Stimulated activated CD4-positive, alpha-beta T cell treated with anti-CD3 and anti-CD28 coated beads, Interleukin-1b, Interleukin-23, amount 100 ng/mL, for 24 hours (primary cell): ENCODE data around the gene NRTN.
"Not testable (repeated sequence)": the region's sequence is repeated elsewhere in the genome, so short reads cannot be mapped to it uniquely, and the experiment has no call there.

Source experiments
- DNase-seq, 4 experiments: peaks; one replicate each; pipeline ENCODE4 v3.0.0-alpha.2; 2020; ENCODE audit warnings: low read depth in 4 of 4, low spot score in 1 of 4

Gene NRTN

DNA sequence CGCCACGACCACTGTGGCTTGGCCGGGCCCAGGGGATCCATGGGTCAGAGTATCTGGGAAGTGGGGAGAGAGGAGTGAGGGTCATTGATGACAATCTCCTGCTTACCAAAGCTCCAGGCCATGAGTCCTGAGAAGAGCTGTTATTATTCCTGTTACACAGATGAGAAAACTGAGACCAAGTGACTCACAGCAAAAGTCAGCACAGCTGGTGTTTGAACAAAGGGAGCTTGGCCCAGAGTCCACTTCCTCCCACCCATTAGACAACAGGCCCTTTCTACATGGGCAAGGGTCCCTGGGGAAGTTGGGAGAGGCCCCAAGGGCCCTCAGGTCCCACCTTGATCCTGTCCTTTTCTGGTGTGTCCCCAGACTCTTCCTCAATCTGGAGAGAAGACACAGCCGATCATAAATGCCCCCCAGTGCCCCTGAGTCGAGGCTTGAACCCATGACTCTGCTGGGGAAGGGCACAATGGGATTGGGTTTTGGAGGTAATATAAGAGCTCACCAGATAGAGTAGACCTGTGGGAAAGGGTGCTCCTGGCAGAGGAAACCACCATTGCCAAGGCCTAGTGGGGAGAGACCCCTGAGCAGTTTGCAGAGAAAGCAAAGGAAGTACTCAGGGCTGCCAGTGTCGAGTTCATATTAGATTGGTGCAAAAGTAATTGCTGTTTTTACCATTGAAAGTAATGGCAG lies 27.8 kb downstream of the NRTN start:
- DNase-seq = no peak

GRCh38 chr19:5837761-5838352 lies 33.0 kb downstream of the NRTN start:
- no peak for DNase-seq

DNA sequence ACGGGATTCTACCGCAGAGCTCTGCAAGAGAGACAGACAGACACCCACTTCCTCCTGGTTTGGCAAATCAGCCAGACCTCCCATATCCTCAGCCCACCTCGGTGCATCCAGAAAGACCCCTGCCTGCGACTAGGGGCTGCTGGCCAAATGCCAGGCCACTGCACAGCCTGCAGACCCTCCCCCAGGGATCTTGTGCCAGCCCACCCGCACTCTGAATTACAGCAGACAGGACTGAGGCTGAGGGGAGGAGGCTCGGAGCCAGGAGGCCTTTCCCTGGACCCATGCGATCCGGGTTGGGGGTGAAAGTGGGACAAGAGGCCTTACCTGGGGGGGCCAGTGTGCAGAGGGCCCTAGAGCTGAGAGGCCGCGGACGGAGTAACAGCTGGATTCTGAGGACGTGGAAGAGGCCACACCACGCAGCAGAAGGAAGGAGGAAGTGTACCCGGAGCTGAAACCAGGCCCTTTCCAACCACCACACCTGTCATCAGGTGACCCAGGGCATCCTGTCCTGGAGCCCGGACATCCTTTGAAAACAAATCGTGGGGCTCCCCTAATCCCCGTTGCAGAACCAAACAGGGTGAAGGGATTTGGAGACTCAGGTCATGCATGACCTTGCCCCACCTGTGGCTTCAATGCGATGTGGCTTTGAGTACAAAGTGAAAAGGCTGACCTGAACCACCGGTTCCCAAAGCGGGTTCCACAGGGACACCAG lies 33.6 kb downstream of the NRTN start:
- DNase-seq = no peak

DNA sequence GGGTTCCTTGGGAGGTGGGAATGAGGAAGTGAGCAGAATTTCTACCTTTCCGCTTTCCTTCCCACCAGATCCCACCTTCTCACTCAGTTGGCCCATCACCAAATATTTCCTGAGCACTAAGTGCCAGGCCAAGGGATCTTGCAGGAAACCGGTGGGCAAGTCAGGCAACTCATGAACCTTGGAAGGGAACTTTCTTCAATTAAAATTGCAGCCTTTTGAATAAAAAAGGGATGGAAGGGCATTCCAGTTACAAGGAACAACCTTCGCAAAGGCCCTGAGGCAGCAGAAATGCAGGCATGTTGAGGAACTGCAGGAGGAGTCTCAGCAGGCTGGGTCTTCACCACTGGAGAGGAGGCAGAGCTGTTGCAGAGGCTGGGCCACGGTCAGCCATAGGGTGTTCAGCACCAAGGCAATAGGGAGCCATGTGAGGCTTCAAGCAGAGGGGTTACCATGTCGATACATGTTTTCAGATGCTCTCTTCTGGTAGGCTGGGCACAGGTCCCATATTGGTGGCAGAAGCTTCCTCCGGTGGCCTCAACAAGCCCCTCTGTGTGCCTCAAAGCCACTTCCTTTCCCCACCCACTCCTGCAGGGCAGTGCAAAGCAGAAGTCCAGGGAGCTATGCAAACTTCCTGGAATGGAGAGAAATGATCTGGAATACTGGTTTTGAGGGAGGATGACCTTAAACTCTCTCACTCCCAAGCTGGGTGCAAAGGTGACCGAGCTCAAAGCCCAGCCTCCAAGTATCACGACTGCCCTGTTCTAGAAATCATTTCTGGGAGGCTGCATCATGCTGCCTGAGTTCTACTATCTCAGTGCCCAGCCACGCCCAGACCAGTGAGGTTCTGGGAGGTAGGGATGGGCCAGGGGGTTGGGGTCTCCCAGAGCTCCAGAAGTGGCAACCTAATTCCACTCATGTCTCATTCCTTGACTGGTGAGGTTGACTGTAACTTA lies 34.5 kb downstream of the NRTN start, which contains the start of gene FUT6:
Gene FUT6 (minus strand): TSS at position 638 of the 953 bp plus-strand sequence. CDS start 7,135 bp downstream, outside the sequence.
- no peak for DNase-seq

GRCh38 chr19:5841735-5842111 lies 36.9 kb downstream of the NRTN start:
- DNase-seq = not testable (repeated sequence)

DNA sequence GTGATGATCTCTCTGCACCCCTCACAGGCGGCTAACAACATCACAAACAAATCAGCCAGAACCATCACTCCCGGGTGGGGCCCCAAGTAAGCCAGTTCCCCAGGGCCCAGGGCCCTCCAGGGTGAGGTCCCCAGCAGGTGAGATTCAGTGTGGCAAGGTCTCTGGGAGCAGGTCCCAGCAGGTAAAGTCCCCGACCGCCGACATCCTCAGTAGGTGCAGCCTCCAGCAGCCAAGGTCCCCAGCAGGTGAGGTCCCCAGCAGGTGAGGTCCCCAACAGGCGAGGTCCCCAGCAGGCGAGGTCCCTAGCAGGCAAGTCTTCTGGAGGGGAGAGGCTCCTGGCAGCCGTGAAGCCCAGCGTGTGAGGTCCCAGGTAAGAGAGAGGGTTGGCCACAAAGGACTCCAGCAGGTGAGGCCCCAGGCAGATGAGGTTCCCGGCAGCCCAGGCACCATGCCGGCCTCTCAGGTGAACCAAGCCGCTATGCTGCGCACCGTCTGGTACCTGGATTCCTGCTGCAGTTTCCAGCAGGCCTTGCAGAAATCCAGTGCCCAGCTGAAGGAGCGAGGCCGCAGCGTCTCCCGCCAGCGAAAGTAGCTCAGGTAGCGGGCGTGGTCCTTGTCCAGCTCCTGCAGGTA lies 38.5 kb downstream of the NRTN start:
- no peak for DNase-seq

GRCh38 chr19:5844456-5845433 lies 39.9 kb downstream of the NRTN start:
- DNase-seq = no peak

DNA sequence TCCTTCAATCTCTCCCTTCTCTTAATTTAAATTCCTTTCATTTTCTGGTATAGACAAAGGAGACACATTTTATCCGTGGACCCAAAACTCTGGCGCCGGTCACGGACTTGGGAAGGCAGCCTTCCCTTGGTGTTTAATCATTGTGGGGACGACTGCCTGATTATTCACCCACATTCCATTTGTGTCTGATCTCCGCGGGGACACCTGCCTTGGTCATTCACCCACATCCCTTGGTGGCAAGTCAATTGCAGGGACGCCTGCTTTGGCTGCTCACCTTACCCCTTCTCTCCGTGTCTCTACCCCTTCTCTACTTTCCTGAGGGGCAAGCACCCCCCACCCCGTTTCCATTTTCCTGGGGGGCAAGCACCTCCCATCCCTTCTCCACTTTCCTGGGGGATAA lies 43.0 kb downstream of the NRTN start:
- not testable (repeated sequence) for DNase-seq

DNA sequence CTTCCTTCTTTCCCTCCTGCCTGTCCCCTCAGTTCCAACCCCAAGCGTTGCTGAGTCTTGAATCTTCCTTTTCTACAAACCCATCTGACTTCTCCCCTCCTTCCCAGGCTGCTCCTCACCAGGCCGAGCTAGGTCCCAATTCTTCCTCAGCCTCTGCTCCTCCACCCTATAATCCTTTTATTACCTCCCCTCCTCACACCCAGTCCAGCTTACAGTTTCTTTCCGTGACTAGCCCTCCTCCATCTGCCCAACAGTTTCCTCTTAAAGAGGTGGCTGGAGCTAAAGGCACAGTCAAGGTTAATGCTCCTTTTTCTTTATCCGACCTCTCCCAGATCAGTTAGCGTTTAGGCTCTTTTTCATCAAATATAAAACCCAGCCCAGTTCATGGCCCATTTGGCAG lies 43.8 kb downstream of the NRTN start:
- DNase-seq = not testable (repeated sequence)

DNA sequence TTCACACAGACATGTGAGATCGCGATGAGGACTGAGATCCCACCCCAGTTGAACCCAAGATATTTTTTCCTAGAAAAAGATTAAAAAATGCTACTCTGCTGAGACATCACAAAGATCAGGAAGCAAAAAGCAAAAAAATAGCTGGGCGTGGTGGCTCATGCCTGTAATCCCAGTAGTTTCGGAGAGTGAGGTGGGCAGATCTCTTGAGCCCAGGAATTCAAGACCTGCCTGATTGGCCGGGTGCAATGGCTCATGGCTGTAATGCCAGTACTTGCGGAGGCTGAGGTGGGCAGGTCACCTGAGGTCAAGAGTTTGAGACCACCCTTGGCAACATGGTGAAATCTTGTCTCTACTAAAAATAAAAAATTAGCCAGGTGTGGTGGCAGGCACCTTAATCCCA lies 45.3 kb downstream of the NRTN start:
- DNase-seq = no peak

- no peak for DNase-seq
These were observed 46.0 kb downstream of the NRTN start for GRCh38 chr19:5850743-5851293.

DNA sequence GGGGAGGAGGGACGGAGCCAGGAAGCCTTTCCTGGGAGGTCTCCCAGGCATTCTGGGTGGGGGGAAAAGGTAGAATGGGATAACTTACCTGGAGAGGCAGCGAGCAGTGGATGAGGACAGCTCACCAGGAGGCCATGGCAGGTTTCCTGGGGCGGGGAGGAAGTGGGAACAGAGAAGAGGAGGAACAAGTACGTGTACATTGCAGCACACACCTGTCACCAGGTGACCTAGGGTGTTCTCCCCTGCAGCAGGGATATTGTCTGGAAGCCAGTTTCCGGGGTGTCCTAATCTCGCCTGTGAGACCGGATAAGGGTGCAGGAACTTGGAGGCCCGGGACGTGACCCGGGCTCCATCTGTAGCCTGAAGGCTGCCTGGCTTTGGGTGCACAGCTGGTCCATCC lies 46.4 kb downstream of the NRTN start, which contains the start of gene FUT3:
Gene FUT3 (minus strand): TSS at position 148 of the 400 bp plus-strand sequence.
- DNase-seq = no peak

DNA sequence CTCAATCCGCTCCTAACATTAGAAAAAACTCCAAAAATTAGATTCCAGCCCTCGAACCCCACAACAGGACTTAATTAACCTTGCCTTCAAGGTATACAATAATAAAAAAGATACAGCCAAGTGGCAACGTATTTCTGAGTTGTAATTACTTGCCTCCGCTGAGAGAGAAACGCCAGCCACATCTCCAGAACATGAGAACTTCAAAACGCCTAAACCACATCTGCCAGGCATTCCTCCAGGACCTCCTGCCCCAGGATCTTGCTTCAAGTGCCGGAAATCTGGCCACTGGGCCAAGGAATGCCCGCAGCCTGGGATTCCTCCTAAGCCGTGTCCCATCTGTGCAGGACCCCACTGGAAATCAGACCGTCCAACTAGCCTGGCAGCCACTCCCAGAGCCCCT lies 49.3 kb downstream of the NRTN start:
- DNase-seq = not testable (repeated sequence)

DNA sequence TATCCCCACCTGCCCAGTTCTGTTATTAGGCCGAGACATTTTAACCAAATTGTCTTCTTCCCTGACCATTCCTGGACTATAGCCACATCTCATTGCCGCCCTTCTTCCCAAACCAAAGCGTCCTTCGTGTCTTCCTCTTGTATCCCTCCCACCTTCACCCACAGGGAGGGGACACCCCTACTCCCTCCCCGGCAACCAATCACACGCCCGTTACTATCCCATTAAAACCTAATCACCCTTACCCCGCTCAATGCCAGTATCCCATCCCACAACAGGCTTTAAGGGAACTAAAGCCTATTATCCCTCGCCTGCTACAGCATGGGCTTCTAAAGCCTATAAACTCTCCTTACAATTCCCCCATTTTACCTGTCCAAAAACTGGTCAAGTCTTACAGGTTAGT lies 50.3 kb downstream of the NRTN start:
- DNase-seq = not testable (repeated sequence)

GRCh38 chr19:5857203-5858081 lies 52.6 kb downstream of the NRTN start:
- no peak for DNase-seq

GRCh38 chr19:5863030-5863665 lies 58.3 kb downstream of the NRTN start:
- DNase-seq = no peak

DNA sequence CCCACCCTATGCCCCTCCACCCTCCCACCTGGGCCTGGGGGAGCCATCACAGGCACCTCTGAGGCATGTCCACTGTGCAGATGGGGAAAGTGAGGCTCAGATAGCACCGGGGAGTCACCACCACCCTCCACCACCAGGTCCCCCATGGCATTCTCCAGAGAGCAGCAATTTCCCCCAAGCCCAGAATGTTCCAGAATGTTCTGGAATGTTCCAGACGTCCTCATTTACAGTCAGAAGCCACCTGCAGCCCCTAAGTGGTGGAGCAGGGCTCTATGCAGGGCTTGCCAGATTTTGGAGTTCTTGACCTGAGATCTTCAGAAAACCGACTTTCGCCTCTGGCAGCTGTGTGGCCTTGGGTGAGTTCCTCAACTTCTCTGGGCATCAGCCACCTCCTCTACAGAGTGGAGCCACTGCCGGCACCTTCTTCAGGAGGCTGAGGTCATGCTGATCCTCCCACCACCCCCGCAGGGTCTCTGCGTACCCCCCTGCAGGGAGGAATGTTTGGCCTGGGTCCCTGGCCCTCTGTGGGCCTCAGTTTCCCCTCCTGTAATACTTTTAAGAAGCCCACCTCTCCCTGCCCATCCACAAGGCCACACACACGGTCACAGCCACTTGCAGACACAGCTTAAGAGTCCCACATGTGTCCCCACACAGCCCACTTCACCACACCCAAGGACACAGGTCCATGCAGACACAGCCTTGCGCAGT lies 59.3 kb downstream of the NRTN start:
- DNase-seq = no peak
